ENCODE data around the gene CLDN6. TPM values are rescaled to one million over a fixed set of nuclear protein-coding genes. Genes with fewer than 3 reads are reported as not detected.

The CLDN6 gene
- total and polyA plus RNA-seq, 9 of the 15 experiments (the other 6 are each of a cell fraction or from before 2014, with no cell fraction given) = 0.22 to 0.75 (median 0.38) TPM; not detected in 3

DNA sequence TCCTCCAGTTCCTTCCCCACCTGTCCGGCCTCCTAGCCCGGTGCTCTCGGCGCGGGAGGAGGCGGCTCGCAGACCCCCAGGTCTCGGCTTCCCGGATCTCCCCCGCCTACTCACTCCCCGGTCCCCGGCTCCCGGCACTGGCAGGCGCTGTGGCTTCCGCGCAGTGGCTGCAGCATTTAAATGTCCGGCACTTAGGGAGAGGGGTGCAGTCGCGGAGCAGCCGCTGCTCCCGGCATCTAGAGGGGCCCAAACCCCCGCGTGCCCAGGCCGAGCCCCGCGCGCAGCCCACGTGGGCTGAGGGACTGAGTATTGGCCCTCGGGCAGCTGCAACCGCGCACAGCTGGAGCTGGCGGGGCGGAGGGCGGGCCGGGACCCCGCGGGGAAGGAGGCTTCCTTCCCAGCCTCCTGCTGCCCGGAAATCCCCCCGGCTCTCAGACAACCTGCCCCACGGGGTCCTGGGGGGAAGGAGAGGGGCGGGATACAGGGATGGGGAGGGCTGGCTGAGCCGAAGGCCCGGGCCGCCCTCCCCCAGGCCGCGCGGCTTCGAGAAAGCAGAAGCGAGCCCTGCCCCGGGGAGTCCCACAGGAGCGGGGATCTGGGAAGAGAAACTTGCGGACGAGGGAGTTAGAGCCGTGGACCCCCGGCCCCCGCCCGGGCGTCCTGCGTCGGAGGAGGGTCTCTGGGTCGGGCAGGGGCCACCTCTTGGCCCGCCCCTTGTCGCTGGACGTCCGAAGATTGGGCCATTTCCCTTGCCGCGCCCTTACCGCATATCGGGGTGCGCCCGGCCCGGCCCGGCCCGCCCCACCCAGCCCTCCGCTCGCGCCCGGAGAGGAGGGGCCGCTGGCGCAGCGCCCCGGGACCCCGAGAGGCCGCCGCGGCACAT, 28.0 kb upstream of the CLDN6 start, which contains the start of gene MMP25:
MMP25 (plus strand) TSS at position 804 of the 883 bp plus-strand sequence. CDS start 357 bp downstream, outside the sequence.
- CTCF ChIA-PET (ENCODE audit: low intra/inter-chr PET ratio) = no interaction called here
- in situ Hi-C loops (cut with MboI) (no loop called here), intact Hi-C loops (cut with micrococcal nuclease) (no loop called here)
- Histone ChIP-seq H3K9ac (ENCODE audit: insufficient read depth in 1 of 2, low read depth in 2 of 2, low read length in 2 of 2) (peak within 1 kb of the TSS in 1 of 2 experiments; percentile 80; a peak in 2 of 4 replicates), H3K9me1 (ENCODE audit: control insufficient read depth, insufficient read depth, low read length) (no peaks in the 10 kb centered on the region), H3K27me3 (ENCODE audit: control insufficient read depth in 2 of 2, insufficient read depth in 2 of 2, low read length in 2 of 2) (peaks cover 21 to 60% of the 10 kb centered on the region in 2 experiments; a peak in 4 of 5 replicates), H3K9me3 (replicated peaks; ENCODE audit: control insufficient read depth, insufficient read depth, low read depth, low read length) (no peaks in the 10 kb centered on the region), H3K79me2 (ENCODE audit: control insufficient read depth, insufficient read depth, low read length) (no peaks in the 10 kb centered on the region), H3K4me3 (peak within 1 kb of the TSS; percentile 16; the same call in 1 of the 2 replicates), H2AFZ (ENCODE audit: low read depth, low read length) (no peak within 1 kb of the TSS), H3K4me2 (ENCODE audit: insufficient read depth, low read length) (peak within 1 kb of the TSS; percentile 8; the same call in 1 of the 2 replicates), H3K4me1 (replicated peaks in 1 of 2; ENCODE audit: control insufficient read depth in 2 of 2, insufficient read depth in 2 of 2, low read length in 2 of 2) (peaks cover 3 to 26% of the 10 kb centered on the region in 2 experiments; a peak in 3 of 5 replicates), H3K36me3 (ENCODE audit: control insufficient read depth, insufficient read depth, low read length) (no peaks in the 10 kb centered on the region), H4K20me1 (replicated peaks; ENCODE audit: control insufficient read depth, insufficient read depth, low read length) (no peaks in the 10 kb centered on the region; the same call in 1 of the 2 replicates), H3K27ac (ENCODE audit: extremely low read depth, low read depth, low read length) (no peak within 1 kb of the TSS)
- POLR2A ChIA-PET = interaction anchor here (0.6 to 2.6 kb wide), 4 partner anchors 11 to 104 kb away, joined by 3 to 7 read pairs (median 4); no protein-coding TSS in a partner anchor
- DNase-seq (ENCODE audit: extremely low read depth in 1 of 4, low spot score in 3 of 4) (peak in 3 of 4 experiments; percentile 33 to 56 (median 50)), ATAC-seq (peak; percentile 55), FAIRE-seq (no peak)
- 2% methylated on average over 26 of the region's 86 CpGs for WGBS (ENCODE audit: insufficient coverage, low coverage, missing lambda C conversion rate)
- no TSS peak for BruUV-seq (replicated peaks)
- TF ChIP-seq PCBP1 (IDR thresholded peaks at IDR 0.05; ENCODE audit: low read depth, low read length, poor library complexity, severe bottlenecking) = peak; percentile 77
- TF ChIP-seq, protein P1, sequence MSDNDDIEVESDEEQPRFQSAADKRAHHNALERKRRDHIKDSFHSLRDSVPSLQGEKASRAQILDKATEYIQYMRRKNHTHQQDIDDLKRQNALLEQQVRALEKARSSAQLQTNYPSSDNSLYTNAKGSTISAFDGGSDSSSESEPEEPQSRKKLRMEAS (CRISPR knock-in tag; IDR thresholded peaks at IDR 0.05) = peak; percentile 35; the same call in 1 of the 2 replicates
- TF ChIP-seq ZNF121 (CRISPR knock-in tag; conservative IDR thresholded peaks at IDR 0.05) = no peak
- TF ChIP-seq ZNF354B (CRISPR knock-in tag; IDR thresholded peaks at IDR 0.05) = no peak
- TF ChIP-seq POLR2G (IDR thresholded peaks at IDR 0.05; ENCODE audit: low read depth, low read length) = 0 out of 2 replicates have a peak, but pooled peaks have one; percentile 10
- TF ChIP-seq EZH2 (IDR thresholded peaks at IDR 0.05; ENCODE audit: borderline replicate concordance, low read depth, low read length) = 0 out of 2 replicates have a peak, but pooled peaks have one; percentile 60
- peak; percentile 15; the same call in 1 of the 2 replicates for TF ChIP-seq ZBTB7A (IDR thresholded peaks at IDR 0.05; ENCODE audit: borderline replicate concordance, control insufficient read depth, low read depth, low read length)
- no peak for TF ChIP-seq XRCC5 (IDR thresholded peaks at IDR 0.05; ENCODE audit: low read depth, low read length)
- no peak for TF ChIP-seq ZHX1 (conservative IDR thresholded peaks at IDR 0.05; ENCODE audit: low read length)
- TF ChIP-seq YY1 (IDR thresholded peaks at IDR 0.05; ENCODE audit: borderline replicate concordance in 1 of 3, control insufficient read depth in 1 of 3, extremely low read depth in 1 of 3, insufficient read depth in 3 of 3, insufficient read length in 1 of 3, insufficient replicate concordance in 2 of 3, low read depth in 1 of 3, low read length in 2 of 3) = no peak
- TF ChIP-seq, protein P2, sequence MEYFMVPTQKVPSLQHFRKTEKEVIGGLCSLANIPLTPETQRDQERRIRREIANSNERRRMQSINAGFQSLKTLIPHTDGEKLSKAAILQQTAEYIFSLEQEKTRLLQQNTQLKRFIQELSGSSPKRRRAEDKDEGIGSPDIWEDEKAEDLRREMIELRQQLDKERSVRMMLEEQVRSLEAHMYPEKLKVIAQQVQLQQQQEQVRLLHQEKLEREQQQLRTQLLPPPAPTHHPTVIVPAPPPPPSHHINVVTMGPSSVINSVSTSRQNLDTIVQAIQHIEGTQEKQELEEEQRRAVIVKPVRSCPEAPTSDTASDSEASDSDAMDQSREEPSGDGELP (CRISPR knock-in tag; IDR thresholded peaks at IDR 0.05; ENCODE audit: borderline replicate concordance) = peak; percentile 62

All from K562 (cell line).